Activated CD4-positive, alpha-beta T cell treated with anti-CD3 and anti-CD28 coated beads, Interleukin-10, Interleukin-2, amounts not matched to agents 100 ng/mL and 50 ng/mL, durations not matched to agents 16 hours and 8 hours (primary cell): ENCODE measurements around the gene PLD1.

ENCODE experiments used
- DNase-seq: peaks from one replicate; pipeline ENCODE4 v3.0.0-alpha.2; 2020

PLD1 gene

DNA sequence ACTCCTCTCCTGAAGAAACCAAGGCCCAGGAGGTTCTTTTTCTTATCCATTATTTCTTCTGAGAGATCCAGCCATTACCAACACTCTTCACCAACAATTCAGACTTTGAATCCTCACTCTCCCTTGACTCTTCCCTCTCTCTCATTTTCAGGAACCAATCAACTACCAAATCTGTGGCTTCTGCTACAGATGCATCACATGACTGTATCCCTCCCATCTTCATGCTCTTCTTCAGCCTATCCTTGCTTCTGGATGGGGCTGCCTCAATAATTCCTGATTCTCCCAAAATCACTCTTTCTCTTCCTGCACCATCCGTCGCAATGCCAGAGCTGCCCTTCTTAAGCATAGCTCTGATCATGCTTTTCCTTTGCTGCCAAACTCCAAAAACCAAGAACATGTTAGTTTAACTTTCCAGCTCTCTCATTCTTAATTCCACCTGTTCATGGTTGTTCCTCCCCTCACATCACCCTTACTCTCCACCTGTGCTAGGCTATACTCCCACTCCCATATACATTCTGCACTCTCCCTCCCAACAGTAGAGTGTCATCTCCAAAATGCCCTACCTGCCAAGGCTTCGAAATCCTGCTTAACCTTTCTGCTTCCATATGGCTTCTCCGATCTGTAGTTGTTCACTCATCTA lies 13.5 kb downstream of the PLD1 start:
- DNase-seq: no peak

GRCh38 chr3:171792531-171792930 lies 17.8 kb downstream of the PLD1 start:
- no peak for DNase-seq

GRCh38 chr3:171791692-171792076 lies 18.6 kb downstream of the PLD1 start:
- no peak for DNase-seq

DNA sequence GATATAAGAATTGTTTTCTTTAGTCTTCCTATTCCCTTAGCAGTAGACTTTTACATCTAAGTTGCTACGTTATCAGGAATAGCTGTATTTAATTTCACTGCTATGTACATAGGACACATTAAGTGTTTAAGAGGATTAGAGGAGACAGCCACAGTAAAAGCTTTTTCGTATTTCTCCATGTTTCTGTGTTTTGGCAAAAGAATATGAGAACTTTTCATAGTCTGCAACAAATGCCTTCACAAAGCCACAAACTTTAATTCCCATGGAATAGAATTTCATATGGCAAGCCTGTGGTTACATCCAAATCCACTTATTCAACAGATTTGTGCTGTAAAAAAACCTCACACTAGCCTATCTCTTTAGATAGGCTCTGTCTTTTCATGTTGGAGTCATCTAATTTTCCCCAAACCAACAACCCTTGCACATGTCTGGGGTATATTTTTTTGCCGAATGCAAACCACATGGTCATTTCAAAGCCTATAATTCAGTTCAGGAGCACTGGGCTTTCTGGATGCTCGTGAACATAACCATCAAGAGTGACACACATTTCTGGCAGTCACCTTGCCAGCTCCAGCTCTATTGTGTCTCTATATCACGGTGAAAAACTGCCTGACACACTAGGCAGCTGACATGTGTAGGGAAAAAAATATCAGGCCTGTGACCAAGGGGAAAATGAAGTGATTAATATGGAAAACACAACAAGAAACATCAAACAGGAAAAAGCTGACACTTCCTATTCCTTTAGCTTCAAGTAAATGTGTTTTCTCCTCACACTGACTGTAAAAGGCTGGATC lies 19.2 kb downstream of the PLD1 start:
- DNase-seq: no peak

- DNase-seq: no peak
Measured at GRCh38 chr3:171790574-171790897, 19.7 kb downstream of the PLD1 start.

DNA sequence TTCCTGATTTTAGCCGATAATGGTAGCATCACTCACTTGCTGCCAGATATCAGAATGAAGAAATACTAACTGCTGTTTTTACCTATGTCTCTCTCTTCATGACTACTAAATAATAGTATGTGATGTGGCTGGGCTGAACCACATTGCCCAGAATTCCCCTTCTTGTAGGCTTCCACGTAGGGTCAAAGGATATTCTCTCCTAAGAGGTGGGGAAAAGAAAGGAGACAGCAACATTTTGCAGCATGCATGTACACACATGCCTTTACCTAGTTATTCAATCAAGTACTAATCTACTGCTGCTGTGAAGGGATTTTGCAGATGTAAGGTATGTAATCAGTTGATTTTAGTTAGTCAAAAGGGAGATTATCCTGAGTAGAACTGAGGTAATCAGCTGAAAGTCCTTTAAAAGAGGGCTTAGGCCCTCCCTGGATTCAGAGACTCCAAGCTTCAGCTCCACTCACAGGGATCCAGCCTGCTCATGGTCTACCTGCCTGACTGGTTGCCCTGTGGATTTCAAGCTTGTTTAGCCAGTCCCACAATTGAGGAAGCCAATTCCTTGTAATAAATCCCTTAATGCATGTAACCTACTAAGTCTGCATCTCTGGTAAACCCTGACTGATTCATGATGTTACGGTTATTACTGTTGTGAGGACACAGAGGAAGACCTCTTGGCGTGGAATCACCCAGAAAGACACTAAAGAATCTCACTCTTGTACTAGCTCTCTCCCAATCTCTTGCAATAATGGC lies 20.4 kb downstream of the PLD1 start:
- no peak for DNase-seq

DNA sequence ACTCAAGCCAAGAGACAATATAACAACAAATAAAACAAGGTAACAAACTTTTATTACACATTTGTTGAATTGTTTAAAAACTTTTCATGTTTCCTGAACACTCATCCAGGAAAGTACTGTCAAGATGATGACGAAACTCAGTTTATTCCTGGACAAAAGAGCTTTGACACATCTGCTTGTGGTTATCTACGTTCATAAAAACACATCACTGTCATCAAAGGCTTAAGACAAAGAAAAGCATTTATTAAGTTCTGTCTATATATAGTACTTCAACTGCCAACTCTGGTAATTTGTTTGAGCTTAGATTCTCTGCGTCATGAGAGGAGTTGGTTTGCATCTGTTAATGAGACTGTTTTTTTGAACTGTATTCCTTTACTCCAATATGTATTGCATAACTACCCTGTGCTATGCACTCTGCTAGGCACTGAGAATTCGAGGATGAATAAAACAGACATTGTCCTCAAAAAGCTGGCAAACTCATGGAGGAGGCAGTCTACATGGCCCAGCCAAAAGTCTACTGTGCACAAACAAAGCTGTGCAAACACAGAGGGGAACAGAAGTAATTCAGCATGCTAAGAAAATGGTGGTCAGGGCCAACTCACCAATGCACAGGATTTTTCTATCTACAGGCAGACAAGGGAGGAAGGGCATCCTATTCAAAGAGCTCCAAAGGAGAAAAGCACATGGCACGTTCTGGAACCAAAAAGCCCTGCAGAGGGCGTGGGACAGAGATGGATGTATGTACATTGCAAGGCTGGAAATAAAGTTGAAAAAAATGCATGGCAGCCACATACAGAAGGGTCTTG lies 21.5 kb downstream of the PLD1 start:
- no peak for DNase-seq

GRCh38 chr3:171786997-171787396 lies 23.3 kb downstream of the PLD1 start:
- DNase-seq: no peak

DNA sequence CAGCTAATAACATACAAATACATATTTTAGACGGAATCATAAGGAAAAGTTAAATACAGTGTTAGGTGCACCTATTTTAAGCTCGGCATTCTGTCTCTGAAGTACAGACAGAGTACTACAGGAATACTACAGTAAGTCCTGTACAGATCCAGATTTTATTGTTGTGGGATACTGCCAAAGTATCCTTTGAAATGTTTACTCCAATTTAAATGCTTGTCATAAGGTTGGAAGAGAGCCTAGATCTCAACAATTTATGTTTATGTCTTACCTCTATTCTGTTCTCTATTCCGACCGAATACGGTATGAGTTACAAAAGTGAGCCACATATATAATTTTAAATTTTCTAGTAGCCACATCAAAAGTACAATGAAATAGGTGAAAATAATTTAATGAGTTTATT lies 25.3 kb downstream of the PLD1 start:
- DNase-seq: no peak

DNA sequence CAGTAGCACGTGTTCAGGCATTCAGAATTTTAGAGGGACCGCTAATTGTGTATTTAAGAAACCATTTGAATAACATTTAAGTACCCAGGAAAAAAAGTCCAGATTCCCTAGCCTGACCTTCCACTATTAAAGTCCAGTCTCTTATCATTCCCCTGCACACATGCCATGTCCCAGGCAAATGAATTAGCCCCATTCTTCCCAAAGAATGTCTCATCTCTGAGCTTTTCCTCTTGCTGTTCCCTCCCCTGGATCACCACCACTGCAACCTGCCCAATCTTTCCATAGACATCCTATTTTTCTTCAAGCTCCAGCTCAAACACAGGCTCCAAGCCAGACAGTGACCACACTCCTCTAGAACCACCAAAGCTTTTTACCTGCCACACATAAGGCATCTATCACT lies 25.9 kb downstream of the PLD1 start:
- DNase-seq: no peak

DNA sequence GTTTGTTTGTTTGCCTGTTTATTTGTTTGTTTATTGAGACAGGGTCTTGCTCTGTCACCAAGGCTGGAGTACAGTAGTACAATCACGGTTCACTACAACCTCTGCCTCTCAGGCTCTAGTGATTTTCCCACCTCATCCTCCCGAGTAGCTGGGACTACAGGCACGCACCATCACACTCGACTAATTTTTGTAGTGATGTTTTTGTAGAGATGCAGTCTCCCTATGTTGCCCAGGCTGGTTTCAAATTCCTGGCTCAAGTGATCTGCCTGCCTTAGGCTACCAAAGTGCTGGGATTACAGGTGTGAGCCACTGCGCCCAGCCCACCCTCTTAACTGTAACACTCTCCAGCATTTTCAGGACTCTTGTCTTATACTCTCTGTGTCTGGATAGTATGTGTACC lies 26.7 kb downstream of the PLD1 start:
- DNase-seq: no peak

DNA sequence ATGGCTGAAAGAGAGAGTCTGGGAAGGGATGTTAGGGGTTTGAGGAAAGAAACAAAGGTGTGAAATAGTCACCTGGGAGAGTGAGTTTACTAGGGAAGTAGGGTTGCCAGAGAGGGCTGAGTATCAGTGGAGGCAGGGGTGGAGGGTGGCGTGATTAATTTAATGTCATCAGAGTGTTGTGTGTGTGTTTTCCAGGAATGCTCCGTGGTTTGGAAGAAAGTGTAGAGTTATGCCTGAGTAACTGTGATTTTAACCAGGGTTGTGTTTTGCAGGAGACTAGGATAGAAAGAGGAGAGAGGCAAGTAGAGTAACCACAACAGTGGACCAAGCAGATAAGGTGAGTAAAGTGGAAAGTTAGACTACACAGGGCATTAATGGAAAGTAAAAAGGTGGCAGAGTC lies 27.2 kb downstream of the PLD1 start:
- DNase-seq: no peak

DNA sequence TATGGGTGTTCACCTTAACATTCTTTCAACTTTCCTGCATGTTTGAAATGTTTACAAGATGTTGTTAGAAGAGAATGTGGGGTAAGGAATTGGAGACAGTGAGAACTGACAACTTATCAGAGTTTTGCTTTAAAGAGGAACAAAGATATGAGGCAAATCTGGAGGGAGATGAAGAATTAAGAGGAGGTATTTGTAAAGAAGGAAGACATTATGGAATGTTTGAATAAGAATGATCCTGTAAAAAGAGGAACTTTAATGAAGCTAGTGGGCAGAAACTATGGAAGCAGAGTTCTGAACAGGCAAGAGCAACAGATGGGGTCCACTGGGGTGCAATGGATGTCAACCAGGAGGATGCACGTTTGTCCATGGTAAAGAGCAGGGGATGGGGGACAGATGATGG lies 27.7 kb downstream of the PLD1 start:
- DNase-seq: no peak

GRCh38 chr3:171781711-171782127 lies 28.6 kb downstream of the PLD1 start:
- no peak for DNase-seq

- DNase-seq: no peak
Measured at GRCh38 chr3:171778493-171778892, 31.8 kb downstream of the PLD1 start.

DNA sequence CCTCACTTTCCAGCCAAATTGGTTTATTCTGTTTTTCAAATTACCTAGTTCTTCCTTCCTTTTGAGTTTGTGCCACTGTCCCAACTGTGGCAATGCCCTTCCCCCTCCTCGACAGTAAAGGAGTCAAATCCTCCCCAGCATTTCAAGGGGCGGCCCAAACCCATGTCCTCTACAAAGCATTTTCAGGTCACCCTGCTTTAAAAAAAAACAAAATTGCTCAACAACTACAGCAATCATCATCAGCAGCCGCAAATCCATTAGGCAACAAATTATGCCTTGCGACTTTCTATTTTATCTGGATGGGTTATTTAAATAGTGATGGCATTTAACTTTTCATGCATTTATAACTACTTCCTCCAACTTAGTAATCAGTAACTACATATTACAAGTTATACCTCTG lies 32.7 kb downstream of the PLD1 start:
- DNase-seq: no peak

GRCh38 chr3:171776839-171777583 lies 33.3 kb downstream of the PLD1 start:
- no peak for DNase-seq

- DNase-seq: no peak
Measured at GRCh38 chr3:171776411-171776810, 33.9 kb downstream of the PLD1 start.

DNA sequence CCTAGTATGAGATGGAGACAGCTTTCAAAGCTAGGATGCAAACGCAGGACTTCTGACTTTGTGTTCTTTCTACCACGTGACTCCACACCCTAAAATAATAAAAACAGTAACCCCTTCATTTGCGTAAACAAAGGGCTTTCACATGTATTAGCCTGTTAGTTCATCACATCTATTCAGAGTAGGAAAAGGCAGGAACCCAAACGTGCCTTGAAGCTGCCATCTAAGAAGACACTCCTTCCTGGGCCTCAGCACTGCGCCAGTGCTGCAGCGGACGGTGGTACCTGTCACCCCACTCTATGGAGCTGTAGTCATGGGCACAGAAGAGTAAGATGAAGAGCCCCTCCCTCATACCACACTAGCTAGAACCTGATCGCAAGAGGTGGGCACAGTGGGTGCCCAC lies 34.3 kb downstream of the PLD1 start:
- no peak for DNase-seq

- DNase-seq: no peak
Measured at GRCh38 chr3:171774521-171774920, 35.8 kb downstream of the PLD1 start.

DNA sequence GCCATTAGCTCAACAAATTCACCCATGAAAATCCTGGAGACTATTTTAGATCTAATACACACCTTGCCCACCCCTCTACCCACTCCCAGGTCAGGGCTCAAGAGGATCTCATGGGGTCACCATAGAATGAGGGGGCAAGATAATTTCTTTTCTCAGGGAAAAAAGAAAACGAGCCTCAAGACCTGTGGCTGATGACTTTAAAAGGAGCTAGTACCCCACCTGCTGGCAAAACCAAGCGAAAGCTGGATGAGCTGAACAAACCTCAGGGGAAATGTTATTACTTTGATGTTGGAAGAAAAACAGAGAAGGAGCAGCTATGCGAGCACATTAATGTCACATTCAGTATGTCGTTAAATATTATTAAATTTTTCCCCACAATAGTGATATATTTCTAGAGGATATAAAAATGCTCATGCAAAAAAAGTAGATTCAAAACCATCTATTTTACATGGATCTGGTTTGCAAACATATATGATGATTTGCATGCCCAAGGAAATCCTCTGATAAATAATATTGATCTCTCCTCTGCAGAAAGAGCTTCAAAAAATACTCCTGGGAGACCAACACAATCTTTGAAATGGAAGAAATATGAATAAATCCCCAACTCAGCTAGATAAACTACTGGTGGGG lies 37.7 kb downstream of the PLD1 start:
- DNase-seq: peak; percentile 50
